Measurements from ENCODE around the gene LIPN.
"Not testable (repeated sequence)": the region's sequence is repeated elsewhere in the genome, so short reads cannot be mapped to it uniquely, and the experiment has no call there.

The LIPN gene

GRCh38 chr10:88759366-88760101 lies at the start of gene LIPN:
Gene LIPN, plus strand, starts transcription at chr10:88760020. Its CDS starts 1,386 bp downstream, at chr10:88761406.
- ATAC-seq (replicated peaks), result peak; percentile 50 to 62
- Mint-ChIP-seq H3K4me1 (peaks cover 7 to 13% of the 10 kb centered on the region in 2 donors), H3K27me3 (no peaks in the 10 kb centered on the region), H3K36me3 (no peaks in the 10 kb centered on the region), H3K4me3 (no peak within 1 kb of the TSS), H3K27ac (peak within 1 kb of the TSS; percentile 85), H3K9me3 (no peaks in the 10 kb centered on the region)
- no peak for DNase-seq

GRCh38 chr10:88715517-88715916 lies 44.3 kb upstream of the LIPN start:
- no peaks in the 10 kb centered on the region for H3K9me3 Mint-ChIP-seq
- no peaks in the 10 kb centered on the region for H3K4me1 Mint-ChIP-seq
- H3K27me3 Mint-ChIP-seq, result no peaks in the 10 kb centered on the region
- no peaks in the 10 kb centered on the region for H3K36me3 Mint-ChIP-seq
- H3K4me3 Mint-ChIP-seq, result no peak overlapping the region
- H3K27ac Mint-ChIP-seq, result no peak overlapping the region
- DNase-seq (no peak), ATAC-seq (replicated peaks) (no peak)

- ATAC-seq (replicated peaks) (no peak), DNase-seq (no peak)
- Mint-ChIP-seq H3K4me1 (peaks cover 5 to 8% of the 10 kb centered on the region in 2 donors), H3K9me3 (no peaks in the 10 kb centered on the region), H3K27ac (no peak overlapping the region), H3K27me3 (no peaks in the 10 kb centered on the region), H3K4me3 (no peak overlapping the region), H3K36me3 (no peaks in the 10 kb centered on the region)
Measured at GRCh38 chr10:88721392-88721791, 38.4 kb upstream of the LIPN start.

GRCh38 chr10:88725798-88726197 lies 34.0 kb upstream of the LIPN start:
- DNase-seq, result no peak
- Mint-ChIP-seq H3K27ac (no peak overlapping the region), H3K4me3 (no peak overlapping the region), H3K27me3 (peaks cover 0 to 4% of the 10 kb centered on the region in 2 donors), H3K9me3 (no peaks in the 10 kb centered on the region), H3K36me3 (no peaks in the 10 kb centered on the region), H3K4me1 (peaks cover 5 to 8% of the 10 kb centered on the region in 2 donors)
- ATAC-seq (replicated peaks), result peak; percentile 31 to 39

GRCh38 chr10:88728107-88728763 lies 31.6 kb upstream of the LIPN start:
- H3K4me1 Mint-ChIP-seq, result peaks cover 7 to 20% of the 10 kb centered on the region in 2 donors
- peaks cover 0 to 4% of the 10 kb centered on the region in 2 donors for H3K27me3 Mint-ChIP-seq
- H3K9me3 Mint-ChIP-seq, result no peaks in the 10 kb centered on the region
- ATAC-seq (replicated peaks), result peak in 1 of 2 donors; percentile 22
- no peak overlapping the region for H3K27ac Mint-ChIP-seq
- no peak for DNase-seq
- no peaks in the 10 kb centered on the region for H3K36me3 Mint-ChIP-seq
- no peak overlapping the region for H3K4me3 Mint-ChIP-seq

- peaks cover 0 to 4% of the 10 kb centered on the region in 2 donors for H3K27me3 Mint-ChIP-seq
- no peaks in the 10 kb centered on the region for H3K9me3 Mint-ChIP-seq
- DNase-seq (no peak), ATAC-seq (replicated peaks) (no peak)
- no peak overlapping the region for H3K27ac Mint-ChIP-seq
- no peaks in the 10 kb centered on the region for H3K36me3 Mint-ChIP-seq
- no peak overlapping the region for H3K4me3 Mint-ChIP-seq
- H3K4me1 Mint-ChIP-seq, result peaks cover 8 to 21% of the 10 kb centered on the region in 2 donors
Measured at GRCh38 chr10:88730864-88731263, 29.0 kb upstream of the LIPN start.

GRCh38 chr10:88731296-88731695 lies 28.5 kb upstream of the LIPN start:
- Mint-ChIP-seq H3K36me3 (no peaks in the 10 kb centered on the region), H3K4me1 (peaks cover 6 to 18% of the 10 kb centered on the region in 2 donors), H3K4me3 (no peak overlapping the region), H3K27ac (no peak overlapping the region), H3K9me3 (no peaks in the 10 kb centered on the region), H3K27me3 (peaks cover 0 to 4% of the 10 kb centered on the region in 2 donors)
- ATAC-seq (replicated peaks) (peak; percentile 67 to 78), DNase-seq (no peak)

- Mint-ChIP-seq H3K4me1 (peaks cover 6 to 18% of the 10 kb centered on the region in 2 donors), H3K9me3 (no peaks in the 10 kb centered on the region), H3K36me3 (no peaks in the 10 kb centered on the region), H3K4me3 (no peak overlapping the region), H3K27me3 (peaks cover 0 to under 1% of the 10 kb centered on the region in 2 donors), H3K27ac (no peak overlapping the region)
- ATAC-seq (replicated peaks) (no peak), DNase-seq (no peak)
Measured at GRCh38 chr10:88733215-88733614, 26.6 kb upstream of the LIPN start.

- no peaks in the 10 kb centered on the region for H3K36me3 Mint-ChIP-seq
- H3K9me3 Mint-ChIP-seq, result no peaks in the 10 kb centered on the region
- DNase-seq (no peak), ATAC-seq (replicated peaks) (no peak)
- no peak overlapping the region for H3K27ac Mint-ChIP-seq
- peaks cover 6 to 18% of the 10 kb centered on the region in 2 donors for H3K4me1 Mint-ChIP-seq
- H3K4me3 Mint-ChIP-seq, result no peak overlapping the region
- H3K27me3 Mint-ChIP-seq, result peaks cover 0 to 7% of the 10 kb centered on the region in 2 donors
Measured at GRCh38 chr10:88735661-88736060, 24.2 kb upstream of the LIPN start.

GRCh38 chr10:88741921-88742320 lies 17.9 kb upstream of the LIPN start:
- not testable (repeated sequence) for H3K4me1 Mint-ChIP-seq; H3K4me3 Mint-ChIP-seq; H3K36me3 Mint-ChIP-seq; H3K27ac Mint-ChIP-seq; ATAC-seq (replicated peaks); DNase-seq
- peaks cover 11 to 13% of the 10 kb centered on the region in 2 donors for H3K9me3 Mint-ChIP-seq
- peaks cover 25 to 27% of the 10 kb centered on the region in 2 donors for H3K27me3 Mint-ChIP-seq

GRCh38 chr10:88742448-88742847 lies 17.4 kb upstream of the LIPN start:
- H3K27ac Mint-ChIP-seq, result no peak overlapping the region
- no peak for DNase-seq
- peaks cover 0 to 3% of the 10 kb centered on the region in 2 donors for H3K36me3 Mint-ChIP-seq
- no peak for ATAC-seq (replicated peaks)
- H3K4me1 Mint-ChIP-seq, result peaks cover 0 to 2% of the 10 kb centered on the region in 2 donors
- peaks cover 11 to 13% of the 10 kb centered on the region in 2 donors for H3K9me3 Mint-ChIP-seq
- no peak overlapping the region for H3K4me3 Mint-ChIP-seq
- H3K27me3 Mint-ChIP-seq, result peaks cover 25 to 27% of the 10 kb centered on the region in 2 donors

- ATAC-seq (replicated peaks) (no peak), DNase-seq (no peak)
- peaks cover 11 to 15% of the 10 kb centered on the region in 2 donors for H3K9me3 Mint-ChIP-seq
- peaks cover 0 to 2% of the 10 kb centered on the region in 2 donors for H3K4me1 Mint-ChIP-seq
- H3K36me3 Mint-ChIP-seq, result peaks cover 0 to 3% of the 10 kb centered on the region in 2 donors
- H3K27ac Mint-ChIP-seq, result no peak overlapping the region
- peaks cover 24 to 25% of the 10 kb centered on the region in 2 donors for H3K27me3 Mint-ChIP-seq
- H3K4me3 Mint-ChIP-seq, result no peak overlapping the region
Measured at GRCh38 chr10:88744002-88744401, 15.8 kb upstream of the LIPN start.

GRCh38 chr10:88745633-88746032 lies 14.2 kb upstream of the LIPN start:
- Mint-ChIP-seq H3K9me3 (peaks cover 11 to 15% of the 10 kb centered on the region in 2 donors), H3K27ac (no peak overlapping the region), H3K27me3 (peaks cover 20 to 25% of the 10 kb centered on the region in 2 donors), H3K36me3 (peaks cover 0 to 3% of the 10 kb centered on the region in 2 donors), H3K4me3 (no peak overlapping the region), H3K4me1 (peaks cover 0 to 2% of the 10 kb centered on the region in 2 donors)
- DNase-seq (no peak), ATAC-seq (replicated peaks) (no peak)

GRCh38 chr10:88754287-88754686 lies 5.5 kb upstream of the LIPN start:
- no peaks in the 10 kb centered on the region for H3K27me3 Mint-ChIP-seq
- no peak overlapping the region for H3K4me3 Mint-ChIP-seq
- no peaks in the 10 kb centered on the region for H3K9me3 Mint-ChIP-seq
- H3K4me1 Mint-ChIP-seq, result peaks cover 3 to 6% of the 10 kb centered on the region in 2 donors
- ATAC-seq (replicated peaks), result no peak
- DNase-seq, result no peak
- no peak overlapping the region for H3K27ac Mint-ChIP-seq
- no peaks in the 10 kb centered on the region for H3K36me3 Mint-ChIP-seq

- Mint-ChIP-seq H3K4me3 (no peak overlapping the region), H3K36me3 (no peaks in the 10 kb centered on the region), H3K27me3 (no peaks in the 10 kb centered on the region), H3K27ac (no peak overlapping the region), H3K9me3 (no peaks in the 10 kb centered on the region), H3K4me1 (peaks cover 7 to 13% of the 10 kb centered on the region in 2 donors)
- DNase-seq (peak; percentile 15), ATAC-seq (replicated peaks) (peak; percentile 96 to 99)
Measured at GRCh38 chr10:88755753-88756152, 4.1 kb upstream of the LIPN start.
